ENCODE data around the gene IER3. TPM values are rescaled to one million over a fixed set of nuclear protein-coding genes. Genes with fewer than 3 reads are reported as not detected.

Gene IER3
- total and polyA plus RNA-seq, 2 of the 13 experiments (the other 11 are each of a cell fraction or from before 2014, with no cell fraction given), result 51.1 to 131 TPM

- TF ChIP-seq NRL (CRISPR knock-in tag; IDR thresholded peaks at IDR 0.05; ENCODE audit: borderline replicate concordance) (0 out of 2 replicates have a peak, but pooled peaks have one; percentile 51), ZBTB10 (CRISPR knock-in tag; IDR thresholded peaks at IDR 0.05; ENCODE audit: borderline replicate concordance) (no peak), FOXC1 (CRISPR knock-in tag; IDR thresholded peaks at IDR 0.05; ENCODE audit: borderline replicate concordance) (no peak), KDM3A (CRISPR knock-in tag; IDR thresholded peaks at IDR 0.05; ENCODE audit: low read depth) (no peak), FOSL2 (CRISPR knock-in tag; IDR thresholded peaks at IDR 0.05) (peak; percentile 82), MLLT10 (CRISPR knock-in tag; IDR thresholded peaks at IDR 0.05) (no peak), ZNF720 (CRISPR knock-in tag; IDR thresholded peaks at IDR 0.05) (no peak), MYC (CRISPR knock-in tag; IDR thresholded peaks at IDR 0.05; ENCODE audit: borderline replicate concordance) (no peak), RXRA (CRISPR knock-in tag; IDR thresholded peaks at IDR 0.05) (peak; percentile 17; the same call in 1 of the 2 replicates), NFKB2 (CRISPR knock-in tag; IDR thresholded peaks at IDR 0.05; ENCODE audit: borderline replicate concordance) (no peak), ZNF260 (CRISPR knock-in tag; IDR thresholded peaks at IDR 0.05; ENCODE audit: borderline replicate concordance, low read depth) (no peak), ZNF264 (CRISPR knock-in tag; IDR thresholded peaks at IDR 0.05) (no peak), ASH2L (IDR thresholded peaks at IDR 0.05; ENCODE audit: insufficient read length, low read depth, low read length) (no peak), HIC2 (CRISPR knock-in tag; IDR thresholded peaks at IDR 0.05; ENCODE audit: low read depth) (no peak; the same call in 1 of the 2 replicates), ZNF776 (CRISPR knock-in tag; IDR thresholded peaks at IDR 0.05) (no peak), RNF219 (CRISPR knock-in tag; IDR thresholded peaks at IDR 0.05) (no peak), KDM6A (CRISPR knock-in tag; IDR thresholded peaks at IDR 0.05; ENCODE audit: low read depth) (no peak), ZBTB1 (CRISPR knock-in tag; IDR thresholded peaks at IDR 0.05; ENCODE audit: borderline replicate concordance) (no peak), NFATC3 (CRISPR knock-in tag; IDR thresholded peaks at IDR 0.05) (no peak), MIER2 (CRISPR knock-in tag; IDR thresholded peaks at IDR 0.05) (no peak), MAF1 (CRISPR knock-in tag; IDR thresholded peaks at IDR 0.05; ENCODE audit: borderline replicate concordance) (no peak), ZZZ3 (CRISPR knock-in tag; IDR thresholded peaks at IDR 0.05; ENCODE audit: borderline replicate concordance) (no peak), ZNF44 (CRISPR knock-in tag; IDR thresholded peaks at IDR 0.05) (no peak), ZNF354B (CRISPR knock-in tag; IDR thresholded peaks at IDR 0.05) (no peak), NCOA2 (CRISPR knock-in tag; IDR thresholded peaks at IDR 0.05) (peak; percentile 60), CHCHD3 (CRISPR knock-in tag; IDR thresholded peaks at IDR 0.05) (no peak)
Observed at GRCh38 chr6:30759575-30760239, 15.4 kb upstream of the IER3 start (continued).
